NCI-H524 (cell line): ENCODE measurements around the gene E2F6.
"Not testable (repeated sequence)": the region's sequence is repeated elsewhere in the genome, so short reads cannot be mapped to it uniquely, and the experiment has no call there.

Experiments
- DNase-seq, 2 experiments: peaks; one replicate each; lab custom pipeline; 2025; lab: John Stamatoyannopoulos, UW

The E2F6 gene

GRCh38 chr2:11412449-11412810 lies 53.5 kb downstream of the E2F6 start:
- DNase-seq: no peak

GRCh38 chr2:11411768-11412448 lies 54.1 kb downstream of the E2F6 start:
- DNase-seq: peak; percentile 62 to 74

GRCh38 chr2:11411244-11411643 lies 54.7 kb downstream of the E2F6 start:
- no peak for DNase-seq

GRCh38 chr2:11410101-11410500 lies 55.9 kb downstream of the E2F6 start:
- no peak for DNase-seq

GRCh38 chr2:11409572-11409959 lies 56.4 kb downstream of the E2F6 start:
- no peak for DNase-seq

- no peak for DNase-seq
Observed at GRCh38 chr2:11408959-11409571, 56.9 kb downstream of the E2F6 start.

- no peak for DNase-seq
Observed at GRCh38 chr2:11407413-11407812, 58.5 kb downstream of the E2F6 start.

- peak in 1 of 2 experiments; percentile 22 for DNase-seq
Observed at GRCh38 chr2:11406958-11407381, 59.0 kb downstream of the E2F6 start.

- no peak for DNase-seq
Observed at GRCh38 chr2:11406267-11406957, 59.5 kb downstream of the E2F6 start.

GRCh38 chr2:11405599-11406266 lies 60.2 kb downstream of the E2F6 start:
- no peak for DNase-seq

- not testable (repeated sequence) for DNase-seq
Observed at GRCh38 chr2:11405074-11405406, 60.9 kb downstream of the E2F6 start.

GRCh38 chr2:11404376-11405073 lies 61.4 kb downstream of the E2F6 start:
- no peak for DNase-seq

- DNase-seq: no peak
Observed at GRCh38 chr2:11402436-11402835, 63.5 kb downstream of the E2F6 start.

GRCh38 chr2:11399438-11399762 lies 66.6 kb downstream of the E2F6 start:
- no peak for DNase-seq

- DNase-seq: peak; percentile 98
Observed at GRCh38 chr2:11398750-11399437, 67.1 kb downstream of the E2F6 start.

- no peak for DNase-seq
Observed at GRCh38 chr2:11397513-11397912, 68.4 kb downstream of the E2F6 start.

GRCh38 chr2:11396467-11397445 lies 69.2 kb downstream of the E2F6 start:
- DNase-seq: peak; percentile 85 to 96

- DNase-seq: peak; percentile 81 to 94
Observed at GRCh38 chr2:11396021-11396420, 69.9 kb downstream of the E2F6 start.

GRCh38 chr2:11395389-11395788 lies 70.6 kb downstream of the E2F6 start:
- DNase-seq: no peak
